Trophoblast cell (in vitro differentiated cells and primary cell): ENCODE measurements around the gene RPL13.

Experiments
- DNase-seq, 2 donors: peaks; one replicate each; pipeline ENCODE4 v3.0.0-alpha.2; 2016
- H2AFZ ChIP-seq: 2 replicates; pipeline ENCODE4 v1.6.1; 2013; ENCODE audit warnings: low read length, moderate library complexity, mild to moderate bottlenecking; ENCODE audit not compliant: insufficient read depth, poor library complexity
- H2AK5ac ChIP-seq: 2 replicates; pipeline ENCODE4 v1.6.1; 2013; ENCODE audit warnings: mild to moderate bottlenecking, low read length
- H2BK120ac ChIP-seq: 2 replicates; pipeline ENCODE4 v1.6.1; 2013; ENCODE audit warnings: low read length, mild to moderate bottlenecking, moderate library complexity; ENCODE audit not compliant: insufficient read depth, poor library complexity
- H2BK12ac ChIP-seq: 2 replicates; pipeline ENCODE4 v1.6.1; 2013; ENCODE audit warnings: mild to moderate bottlenecking, low read length, moderate library complexity
- H2BK5ac ChIP-seq: 2 replicates; pipeline ENCODE4 v1.6.1; 2013; ENCODE audit warnings: low read length, low read depth, moderate library complexity, mild to moderate bottlenecking; ENCODE audit not compliant: poor library complexity
- H3K14ac ChIP-seq: 2 replicates; pipeline ENCODE4 v1.6.1; 2013; ENCODE audit warnings: mild to moderate bottlenecking, low read length
- H3K18ac ChIP-seq: 2 replicates; pipeline ENCODE4 v1.6.1; 2013; ENCODE audit warnings: mild to moderate bottlenecking, low read length
- H3K23ac ChIP-seq: 2 replicates; pipeline ENCODE4 v1.6.1; 2013; ENCODE audit warnings: low read length
- H3K27ac ChIP-seq: 2 replicates; pipeline ENCODE4 v1.5.1; 2013; ENCODE audit warnings: low read depth, mild to moderate bottlenecking, inconsistent platforms, low read length, moderate library complexity
- H3K27me3 ChIP-seq: 2 replicates; pipeline ENCODE4 v1.6.1; 2013; ENCODE audit warnings: inconsistent platforms, mild to moderate bottlenecking, low read length, moderate library complexity; ENCODE audit not compliant: insufficient read depth
- H3K36me3 ChIP-seq, 2 experiments: 1 replicate in 1 of 2; 2 replicates in 1 of 2; pipeline ENCODE4 v1.6.1; 2013; ENCODE audit warnings: low read length in 2 of 2, mild to moderate bottlenecking in 2 of 2, moderate library complexity in 1 of 2; ENCODE audit not compliant: insufficient read depth in 2 of 2, control insufficient read depth in 1 of 2
- H3K4ac ChIP-seq: 2 replicates; pipeline ENCODE4 v1.6.1; 2013; ENCODE audit warnings: low read depth, mild to moderate bottlenecking, low read length, moderate library complexity
- H3K4me1 ChIP-seq, 2 experiments: 1 replicate in 1 of 2; 2 replicates in 1 of 2; pipeline ENCODE4 v1.6.1; 2013; ENCODE audit warnings: low read length in 2 of 2, mild to moderate bottlenecking in 2 of 2, moderate library complexity in 1 of 2; ENCODE audit not compliant: insufficient read depth in 2 of 2, control insufficient read depth in 1 of 2
- H3K4me2 ChIP-seq: 2 replicates; pipeline ENCODE4 v1.6.1; 2013; ENCODE audit warnings: inconsistent platforms, mild to moderate bottlenecking, low read length, moderate library complexity
- H3K4me3 ChIP-seq: 2 replicates; pipeline ENCODE4 v1.5.1; 2013; ENCODE audit warnings: mild to moderate bottlenecking, low read depth, low read length, inconsistent platforms
- H3K79me1 ChIP-seq: one replicate; pipeline ENCODE4 v1.6.1; 2013; ENCODE audit warnings: low read length
- H3K79me2 ChIP-seq: 2 replicates; pipeline ENCODE4 v1.6.1; 2013; ENCODE audit warnings: low read length, mild to moderate bottlenecking; ENCODE audit not compliant: control insufficient read depth, insufficient read depth, poor library complexity
- H3K9ac ChIP-seq: 2 replicates; pipeline ENCODE4 v1.6.1; 2013; ENCODE audit warnings: mild to moderate bottlenecking, low read length
- H3K9me3 ChIP-seq: 2 replicates; pipeline ENCODE4 v1.6.1; 2013; ENCODE audit warnings: low read depth, mild to moderate bottlenecking, control low read depth, inconsistent platforms, low read length; ENCODE audit not compliant: insufficient read depth
- H4K12ac ChIP-seq: 2 replicates; pipeline ENCODE4 v1.6.1; 2013; ENCODE audit warnings: low read depth, mild to moderate bottlenecking, low read length, moderate library complexity
- H4K8ac ChIP-seq: 2 replicates; pipeline ENCODE4 v1.6.1; 2013; ENCODE audit warnings: low read depth, mild to moderate bottlenecking, low read length, moderate library complexity
- H4K91ac ChIP-seq: one replicate; pipeline ENCODE4 v1.6.1; 2013; ENCODE audit warnings: low read depth, mild to moderate bottlenecking, low read length, moderate library complexity
- WGBS: extraction: QIAGEN DNeasy Blood & Tissue Kit; methylation state at CpG from one replicate; pipeline ENCODE4 v1.1.7; 2013; ENCODE audit warnings: missing lambda C conversion rate; ENCODE audit not compliant: insufficient read length, insufficient coverage; ENCODE audit errors: extremely low coverage; 5-methylcytosine and 5-hydroxymethylcytosine counted together

The RPL13 gene

GRCh38 chr16:89561142-89561883 is 831 bp downstream of the RPL13 start:
- peak overlapping the region; percentile 86 for H3K4me2 ChIP-seq
- peak overlapping the region; percentile 86 for H3K27ac ChIP-seq
- peak overlapping the region; percentile 60 for H2AK5ac ChIP-seq
- H3K9me3 ChIP-seq, result no peaks in the 10 kb centered on the region
- no peak overlapping the region for H2BK12ac ChIP-seq
- peak overlapping the region; percentile 86 for H4K8ac ChIP-seq
- DNase-seq, result peak in 1 of 2 donors; percentile 13
- H3K23ac ChIP-seq, result peak overlapping the region; percentile 2
- H4K91ac ChIP-seq, result peak overlapping the region; percentile 85
- H3K36me3 ChIP-seq, result peaks cover 44 to 50% of the 10 kb centered on the region in 2 experiments
- no CpG with 5 or more reads among the region's 58 CpGs for WGBS
- H3K14ac ChIP-seq, result peak overlapping the region; percentile 91
- H3K18ac ChIP-seq, result peak overlapping the region; percentile 73
- H2BK5ac ChIP-seq, result peak overlapping the region; percentile 79
- peaks cover 11% of the 10 kb centered on the region for H3K79me1 ChIP-seq
- H3K79me2 ChIP-seq, result peaks cover 17% of the 10 kb centered on the region
- H2BK120ac ChIP-seq, result peak overlapping the region; percentile 60
- H3K4me3 ChIP-seq, result peak overlapping the region; percentile 95
- no peak overlapping the region for H2AFZ ChIP-seq
- H3K4ac ChIP-seq, result peak overlapping the region; percentile 96
- peak overlapping the region; percentile 97 for H3K9ac ChIP-seq
- H3K4me1 ChIP-seq, result peaks cover 19 to 25% of the 10 kb centered on the region in 2 experiments
- peak overlapping the region; percentile 88 for H4K12ac ChIP-seq
- H3K27me3 ChIP-seq, result no peaks in the 10 kb centered on the region

- H3K14ac ChIP-seq, result peak overlapping the region; percentile 8
- no peak overlapping the region for H3K27ac ChIP-seq
- H2BK120ac ChIP-seq, result no peak overlapping the region
- H3K4me3 ChIP-seq, result peak overlapping the region; percentile 95
- H2BK5ac ChIP-seq, result no peak overlapping the region
- no peak overlapping the region for H2AK5ac ChIP-seq
- no CpG with 5 or more reads among the region's 23 CpGs for WGBS
- peak overlapping the region; percentile 97 for H3K9ac ChIP-seq
- H3K4me2 ChIP-seq, result peak overlapping the region; percentile 86
- no peak overlapping the region for H3K18ac ChIP-seq
- no peak overlapping the region for H4K8ac ChIP-seq
- H2AFZ ChIP-seq, result no peak overlapping the region
- H3K79me2 ChIP-seq, result peaks cover 17% of the 10 kb centered on the region
- peaks cover 38 to 44% of the 10 kb centered on the region in 2 experiments for H3K36me3 ChIP-seq
- H3K23ac ChIP-seq, result no peak overlapping the region
- H3K4me1 ChIP-seq, result peaks cover 19 to 25% of the 10 kb centered on the region in 2 experiments
- H3K9me3 ChIP-seq, result no peaks in the 10 kb centered on the region
- H3K4ac ChIP-seq, result peak overlapping the region; percentile 96
- no peak overlapping the region for H4K12ac ChIP-seq
- no peak overlapping the region for H2BK12ac ChIP-seq
- peak; percentile 83 to 90 for DNase-seq
- no peak overlapping the region for H4K91ac ChIP-seq
- no peaks in the 10 kb centered on the region for H3K27me3 ChIP-seq
- peaks cover 11% of the 10 kb centered on the region for H3K79me1 ChIP-seq
Observed at GRCh38 chr16:89561884-89562599, 1.6 kb downstream of the RPL13 start.

GRCh38 chr16:89562939-89563338 is 2.5 kb downstream of the RPL13 start:
- Histone ChIP-seq H2AFZ (no peak overlapping the region), H3K27me3 (no peaks in the 10 kb centered on the region), H3K4me3 (no peak overlapping the region), H4K91ac (no peak overlapping the region), H2BK120ac (no peak overlapping the region), H4K8ac (no peak overlapping the region), H4K12ac (no peak overlapping the region), H3K4me1 (peaks cover 19 to 25% of the 10 kb centered on the region in 2 experiments), H3K36me3 (peaks cover 35 to 40% of the 10 kb centered on the region in 2 experiments), H3K79me1 (peaks cover 11% of the 10 kb centered on the region), H3K79me2 (peaks cover 17% of the 10 kb centered on the region), H3K4me2 (peak overlapping the region; percentile 21), H3K9me3 (no peaks in the 10 kb centered on the region), H3K9ac (no peak overlapping the region), H3K4ac (no peak overlapping the region), H2BK5ac (no peak overlapping the region), H2BK12ac (no peak overlapping the region), H3K14ac (no peak overlapping the region), H2AK5ac (no peak overlapping the region), H3K18ac (no peak overlapping the region), H3K23ac (no peak overlapping the region), H3K27ac (no peak overlapping the region)
- WGBS, result no CpG with 5 or more reads among the region's 12 CpGs
- DNase-seq, result no peak

- Histone ChIP-seq H3K4me2 (no peak overlapping the region), H3K27ac (no peak overlapping the region), H3K4ac (no peak overlapping the region), H3K14ac (no peak overlapping the region), H3K18ac (no peak overlapping the region), H3K4me1 (peaks cover 19 to 25% of the 10 kb centered on the region in 2 experiments), H4K8ac (no peak overlapping the region), H3K9ac (no peak overlapping the region), H3K79me2 (peaks cover 17% of the 10 kb centered on the region), H4K12ac (no peak overlapping the region), H2BK120ac (no peak overlapping the region), H3K9me3 (no peaks in the 10 kb centered on the region), H2BK5ac (no peak overlapping the region), H3K79me1 (peaks cover 11% of the 10 kb centered on the region), H3K4me3 (no peak overlapping the region), H3K36me3 (peaks cover 35 to 38% of the 10 kb centered on the region in 2 experiments), H3K23ac (no peak overlapping the region), H2AK5ac (no peak overlapping the region), H2BK12ac (no peak overlapping the region), H4K91ac (no peak overlapping the region), H3K27me3 (no peaks in the 10 kb centered on the region), H2AFZ (no peak overlapping the region)
- WGBS, result no CpG with 5 or more reads among the region's 12 CpGs
- no peak for DNase-seq
Observed at GRCh38 chr16:89563639-89564392, 3.3 kb downstream of the RPL13 start.
